Suprapubic skin (tissue), 4 donors: ENCODE results near the gene CAV2. TPM values are rescaled to one million over a fixed set of nuclear protein-coding genes. Genes with fewer than 3 reads are reported as not detected.
"Not testable (repeated sequence)": the region's sequence is repeated elsewhere in the genome, so short reads cannot be mapped to it uniquely, and the experiment has no call there.

Source experiments
- DNase-seq, 2 donors: peaks; one replicate each; pipeline ENCODE4 v3.0.0-alpha.2; 2019; ENCODE audit warnings: low spot score in 2 of 2
- H3K27ac ChIP-seq: fragments of 200-600 bp; sonication (generic); one replicate; pipeline ENCODE4 v1.5.1; 2019
- H3K27me3 ChIP-seq: fragments of 200-600 bp; sonication (generic); one replicate; pipeline ENCODE4 v1.5.1; 2019
- H3K36me3 ChIP-seq: fragments of 200-600 bp; sonication (generic); one replicate; pipeline ENCODE4 v1.5.1; 2019
- H3K4me1 ChIP-seq: fragments of 200-600 bp; sonication (generic); one replicate; pipeline ENCODE4 v1.5.1; 2019
- H3K4me3 ChIP-seq: fragments of 200-600 bp; sonication (generic); one replicate; pipeline ENCODE4 v1.5.1; 2019; ENCODE audit warnings: mild to moderate bottlenecking
- H3K9me3 ChIP-seq: fragments of 200-600 bp; sonication (generic); one replicate; pipeline ENCODE4 v1.5.1; 2019
- CTCF ChIP-seq, 2 donors: fragments of 200-600 bp in 1 of 2; fragments of 450-650 bp in 1 of 2; sonication (generic) in 1 of 2; IDR thresholded peaks; one replicate each; pipeline ENCODE4 v1.5.1; 2016 to 2019; ENCODE audit warnings: antibody characterized with exemption in 2 of 2, mild to moderate bottlenecking in 1 of 2, moderate library complexity in 1 of 2
- EP300 ChIP-seq: sonication (generic); formaldehyde crosslinking; IDR thresholded peaks from one replicate; pipeline ENCODE4 v1.6.1; 2017; ENCODE audit warnings: antibody characterized with exemption
- POLR2A ChIP-seq, 2 donors: fragments of 450-650 bp; IDR thresholded peaks; one replicate each; pipeline ENCODE4 v1.6.1; 2017; ENCODE audit warnings: antibody characterized with exemption in 2 of 2, mild to moderate bottlenecking in 2 of 2, moderate library complexity in 2 of 2
- POLR2AphosphoS5 ChIP-seq, 3 donors: sonication (generic); formaldehyde crosslinking; IDR thresholded peaks; one replicate each; pipeline ENCODE4 v1.6.1; 2017; ENCODE audit warnings: antibody characterized with exemption in 3 of 3
- WGBS: methylation state at CpG from one replicate; pipeline ENCODE4 v1.1.5; 2018; 5-methylcytosine and 5-hydroxymethylcytosine counted together
- total RNA-seq, 4 donors: library from RNA; depleted of rRNA; stranded (reverse); fragments of >200 nt; gene quantifications; one replicate each; pipeline ENCODE4 v1.1.0, GENCODE V29; 2016

Gene CAV2
- total RNA-seq, 4 donors from 2014 or later: 73.8 to 108 (median 98.7) TPM

GRCh38 chr7:116468534-116468933 is 31.0 kb upstream of the CAV2 start:
- H3K4me1 ChIP-seq: no peaks in the 10 kb centered on the region
- TF ChIP-seq POLR2AphosphoS5 (IDR thresholded peaks at IDR 0.05) (no peak), CTCF (IDR thresholded peaks at IDR 0.05) (no peak), EP300 (no peak), POLR2A (IDR thresholded peaks at IDR 0.05) (no peak)
- no peak overlapping the region for H3K27ac ChIP-seq
- H3K36me3 ChIP-seq: no peaks in the 10 kb centered on the region
- WGBS: 70% methylated on average over 2 of the region's 2 CpGs
- H3K4me3 ChIP-seq: no peak overlapping the region
- H3K27me3 ChIP-seq: no peaks in the 10 kb centered on the region
- no peak for DNase-seq
- no peaks in the 10 kb centered on the region for H3K9me3 ChIP-seq

- TF ChIP-seq EP300: no peak
- no peak for TF ChIP-seq POLR2A (IDR thresholded peaks at IDR 0.05)
- no peak for TF ChIP-seq POLR2AphosphoS5 (IDR thresholded peaks at IDR 0.05)
- no peak for TF ChIP-seq CTCF (IDR thresholded peaks at IDR 0.05)
- no peak overlapping the region for H3K27ac ChIP-seq
- no peaks in the 10 kb centered on the region for H3K4me1 ChIP-seq
- H3K4me3 ChIP-seq: no peak overlapping the region
- no peaks in the 10 kb centered on the region for H3K36me3 ChIP-seq
- H3K27me3 ChIP-seq: no peaks in the 10 kb centered on the region
- DNase-seq: no peak
- no peaks in the 10 kb centered on the region for H3K9me3 ChIP-seq
- 97% methylated on average over 1 of the region's 1 CpG for WGBS
Observed at GRCh38 chr7:116477625-116478024, 21.9 kb upstream of the CAV2 start.

GRCh38 chr7:116478834-116479233 is 20.7 kb upstream of the CAV2 start:
- no peak overlapping the region for H3K4me3 ChIP-seq
- TF ChIP-seq POLR2AphosphoS5 (IDR thresholded peaks at IDR 0.05) (no peak), EP300 (no peak), POLR2A (IDR thresholded peaks at IDR 0.05) (no peak), CTCF (IDR thresholded peaks at IDR 0.05) (no peak)
- no peaks in the 10 kb centered on the region for H3K9me3 ChIP-seq
- no peaks in the 10 kb centered on the region for H3K4me1 ChIP-seq
- H3K27ac ChIP-seq: no peak overlapping the region
- no peaks in the 10 kb centered on the region for H3K27me3 ChIP-seq
- WGBS: 54% methylated on average over 2 of the region's 2 CpGs
- no peak for DNase-seq
- H3K36me3 ChIP-seq: no peaks in the 10 kb centered on the region

GRCh38 chr7:116483271-116483942 is 16.1 kb upstream of the CAV2 start:
- H3K36me3 ChIP-seq: no peaks in the 10 kb centered on the region
- H3K9me3 ChIP-seq: no peaks in the 10 kb centered on the region
- WGBS: 86% methylated on average over 2 of the region's 2 CpGs
- no peaks in the 10 kb centered on the region for H3K27me3 ChIP-seq
- no peak overlapping the region for H3K4me3 ChIP-seq
- DNase-seq: no peak
- H3K27ac ChIP-seq: no peak overlapping the region
- H3K4me1 ChIP-seq: no peaks in the 10 kb centered on the region
- TF ChIP-seq CTCF (IDR thresholded peaks at IDR 0.05): no peak

GRCh38 chr7:116484389-116484788 is 15.1 kb upstream of the CAV2 start:
- H3K27ac ChIP-seq, H3K4me1 ChIP-seq, H3K36me3 ChIP-seq, H3K4me3 ChIP-seq, H3K9me3 ChIP-seq, DNase-seq, H3K27me3 ChIP-seq: not testable (repeated sequence)
- WGBS: 96% methylated on average over 4 of the region's 4 CpGs
